SK-N-SH (cell line): ENCODE data around the gene TGM5. TPM values are rescaled to one million over a fixed set of nuclear protein-coding genes. Genes with fewer than 3 reads are reported as not detected.

ENCODE experiments used
- CTCF ChIA-PET: fragments of 300-600, 350-600 bp; formaldehyde crosslinking; extraction: SDS; loops from one replicate; lab custom pipeline; 2021; lab: Yijun Ruan, JAX
- POLR2A ChIA-PET: fragments of 350-600 bp; sonication (Branson Sonifier 250); formaldehyde crosslinking; extraction: SDS; loops from one replicate; lab custom pipeline; 2020; ENCODE audit warnings: antibody characterized with exemption, inconsistent platforms; lab: Yijun Ruan, JAX
- DNase-seq: peaks from one replicate; pipeline ENCODE4 v3.0.0; 2012
- H2AFZ ChIP-seq: fragments of 200-600 bp; sonication (generic); 2 replicates; pipeline ENCODE4 v1.8.1; 2016; ENCODE audit warnings: antibody characterized with exemption, mild to moderate bottlenecking, low read depth
- H3F3A ChIP-seq: fragments of 200-600 bp; sonication (generic); replicated peaks from 2 replicates; pipeline ENCODE3; 2016; ENCODE audit warnings: antibody characterized with exemption, mild to moderate bottlenecking; ENCODE audit not compliant: insufficient read depth
- H3K27ac ChIP-seq, 2 experiments: fragments of 200-500 bp in 1 of 2; fragments of 200-600 bp in 1 of 2; sonication (Bioruptor generic) in 1 of 2; sonication (generic), shearing (Covaris generic) in 1 of 2; 2 replicates each; pipeline versions ENCODE4 v1.5.1 to v1.6.1; 2014 to 2016; ENCODE audit warnings: low read depth in 2 of 2, inconsistent platforms in 1 of 2, low read length in 1 of 2, mild to moderate bottlenecking in 1 of 2, mixed read lengths in 1 of 2
- H3K27me3 ChIP-seq: fragments of 200-600 bp; sonication (generic), shearing (Covaris generic); 2 replicates; pipeline ENCODE4 v1.6.1; 2016; ENCODE audit warnings: mixed run types; ENCODE audit not compliant: insufficient read depth
- H3K36me3 ChIP-seq, 2 experiments: fragments of 200-500 bp in 1 of 2; fragments of 200-600 bp in 1 of 2; sonication (Bioruptor generic) in 1 of 2; sonication (generic) in 1 of 2; replicated peaks in 1 of 2; 2 replicates each; pipeline versions ENCODE3 to v1.5.1; 2014 to 2016; ENCODE audit warnings: low read length in 1 of 2, mild to moderate bottlenecking in 1 of 2; ENCODE audit not compliant: insufficient read depth in 2 of 2, control insufficient read depth in 1 of 2
- H3K4me1 ChIP-seq, 2 experiments: fragments of 200-500 bp in 1 of 2; fragments of 200-600 bp in 1 of 2; sonication (Bioruptor generic) in 1 of 2; sonication (generic), shearing (Covaris generic) in 1 of 2; 2 replicates each; pipeline versions ENCODE4 v1.5.1 to v1.6.1; 2014 to 2016; ENCODE audit warnings: low read depth in 1 of 2, low read length in 1 of 2, mixed run types in 1 of 2; ENCODE audit not compliant: insufficient read depth in 2 of 2, control insufficient read depth in 1 of 2
- H3K4me2 ChIP-seq: fragments of 200-600 bp; sonication (generic), shearing (Covaris generic); 2 replicates; pipeline ENCODE4 v1.6.1; 2017; ENCODE audit warnings: mixed run types
- H3K4me3 ChIP-seq, 2 experiments: fragments of 200-500 bp in 1 of 2; fragments of 200-600 bp in 1 of 2; sonication (Bioruptor generic) in 1 of 2; sonication (generic), shearing (Covaris generic) in 1 of 2; 2 replicates each; pipeline versions ENCODE4 v1.5.1 to v1.8.1; 2014 to 2016; ENCODE audit warnings: low read depth in 2 of 2, inconsistent platforms in 1 of 2, low read length in 1 of 2, mild to moderate bottlenecking in 1 of 2, mixed read lengths in 1 of 2, moderate library complexity in 1 of 2
- H3K79me2 ChIP-seq: fragments of 200-600 bp; sonication (generic); 2 replicates; pipeline ENCODE4 v1.8.1; 2017; ENCODE audit warnings: mild to moderate bottlenecking; ENCODE audit not compliant: insufficient read depth
- H3K9ac ChIP-seq: fragments of 200-600 bp; sonication (generic); 2 replicates; pipeline ENCODE4 v1.6.1; 2017; ENCODE audit warnings: mixed run types
- H3K9me2 ChIP-seq: fragments of 200-600 bp; sonication (generic); 2 replicates; pipeline ENCODE4 v1.6.1; 2017; ENCODE audit warnings: mixed run types
- H3K9me3 ChIP-seq: fragments of 200-600 bp; sonication (generic); 2 replicates; pipeline ENCODE4 v1.6.1; 2017; ENCODE audit warnings: mixed run types, mild to moderate bottlenecking, moderate library complexity
- H4K20me1 ChIP-seq: fragments of 200-600 bp; sonication (generic); 2 replicates; pipeline ENCODE4 v1.6.1; 2017; ENCODE audit warnings: mild to moderate bottlenecking, mixed run types; ENCODE audit not compliant: insufficient read depth
- ELF1 ChIP-seq: IDR thresholded peaks from 2 replicates; pipeline ENCODE4 v1.4.0; 2012
- FOXM1 ChIP-seq: IDR thresholded peaks from 2 replicates; pipeline ENCODE4 v1.4.0; 2012; ENCODE audit warnings: low read depth, mild to moderate bottlenecking
- MEF2A ChIP-seq: IDR thresholded peaks from 2 replicates; pipeline ENCODE4 v1.4.0; 2012; ENCODE audit warnings: low read depth, borderline replicate concordance
- MXI1 ChIP-seq: IDR thresholded peaks from 2 replicates; pipeline ENCODE4 v1.6.1; 2012; ENCODE audit warnings: mild to moderate bottlenecking, low read depth, low read length, improper control_type of control experiment
- POLR2AphosphoS5 ChIP-seq: IDR thresholded peaks from 2 replicates; pipeline ENCODE4 v1.6.1; 2012; ENCODE audit warnings: low read depth, low read length
- RCOR1 ChIP-seq: fragments of 150-350 bp; IDR thresholded peaks from 2 replicates; pipeline ENCODE4 v1.6.1; 2017; ENCODE audit warnings: antibody characterized with exemption, low read length
- RFX5 ChIP-seq: IDR thresholded peaks from 2 replicates; pipeline ENCODE4 v1.6.1; 2012; ENCODE audit warnings: mild to moderate bottlenecking, improper control_type of control experiment, low read length
- SIN3A ChIP-seq: IDR thresholded peaks from 2 replicates; pipeline ENCODE4 v1.6.1; 2012; ENCODE audit warnings: low read depth, mild to moderate bottlenecking, low read length, moderate library complexity, borderline replicate concordance
- TAF1 ChIP-seq: IDR thresholded peaks from 2 replicates; pipeline ENCODE4 v1.6.1; 2012; ENCODE audit warnings: low read depth, mild to moderate bottlenecking, low read length, moderate library complexity, borderline replicate concordance
- ZBTB33 ChIP-seq: IDR thresholded peaks from 2 replicates; pipeline ENCODE4 v1.4.0; 2012; ENCODE audit warnings: low read depth, borderline replicate concordance
- WGBS: methylation state at CpG from one replicate; pipeline ENCODE4 v1.1.6; 2017; ENCODE audit warnings: low lambda C conversion rate; 5-methylcytosine and 5-hydroxymethylcytosine counted together
- polyA plus RNA-seq, 3 experiments: library from polyadenylated mRNA; depleted of rRNA; stranded (reverse); fragments of >200 nt; gene quantifications; 2 replicates each; pipeline ENCODE4 v1.2.3, GENCODE V29; 2012
- TF ChIP-seq, protein P1 (sequence below): IDR thresholded peaks from 2 replicates; pipeline ENCODE4 v1.6.1; 2012; ENCODE audit warnings: mild to moderate bottlenecking, low read depth, low read length, moderate library complexity
- TF ChIP-seq, protein P2 (sequence below): fragments of 200-600 bp; sonication (generic); IDR thresholded peaks from 2 replicates; pipeline ENCODE4 v1.6.1; 2017; ENCODE audit warnings: antibody characterized with exemption, mild to moderate bottlenecking, moderate library complexity
- TF ChIP-seq, protein P3 (sequence below): fragments of 150-350 bp; IDR thresholded peaks from 2 replicates; pipeline ENCODE4 v1.6.1; 2016; ENCODE audit warnings: mild to moderate bottlenecking, low read depth, low read length

TGM5 gene
- polyA plus RNA-seq, 1 of the 3 experiments (the other 2 are of a cell fraction), result not detected

DNA sequence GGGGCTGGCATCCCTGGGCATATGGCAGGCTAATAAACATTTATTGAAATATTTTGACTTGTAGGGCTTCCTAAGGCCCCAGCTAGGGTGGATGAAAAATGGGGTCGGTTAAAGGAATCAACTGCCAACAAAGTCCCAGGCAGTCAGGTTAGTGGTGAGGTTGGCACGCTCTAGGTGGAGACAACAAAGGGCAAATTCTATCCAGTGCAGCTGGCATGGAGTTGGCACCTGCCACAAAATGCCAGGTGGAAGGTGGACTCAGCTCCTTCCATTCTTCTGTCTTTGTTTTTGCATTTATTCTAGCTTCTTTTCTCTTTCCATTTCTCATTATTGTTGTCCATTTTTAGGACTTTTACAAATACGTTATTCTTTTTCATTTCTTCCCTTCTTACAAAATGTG lies 32.7 kb upstream of the TGM5 start:
- 36% methylated on average over 3 of the region's 3 CpGs for WGBS
- H3K79me2 ChIP-seq, result no peaks in the 10 kb centered on the region
- no peaks in the 10 kb centered on the region for H3K4me1 ChIP-seq
- ChIA-PET POLR2A (no interaction called here), CTCF (interaction anchor here (1.5 kb wide), 1 partner anchor 14 kb away, joined by 8 read pairs; no protein-coding TSS in a partner anchor)
- no peaks in the 10 kb centered on the region for H3K36me3 ChIP-seq
- no peak overlapping the region for H3K4me3 ChIP-seq
- no peak overlapping the region for H2AFZ ChIP-seq
- no peak for DNase-seq
- H3K27ac ChIP-seq, result no peak overlapping the region
- H3K9me3 ChIP-seq, result no peaks in the 10 kb centered on the region
- H3K9ac ChIP-seq, result no peak overlapping the region
- no peaks in the 10 kb centered on the region for H3F3A ChIP-seq
- TF ChIP-seq RFX5 (no peak), ZBTB33 (no peak), RCOR1 (no peak), ELF1 (no peak), SIN3A (no peak), TAF1 (no peak), POLR2AphosphoS5 (no peak), FOXM1 (no peak), MEF2A (no peak), MXI1 (no peak)
- TF ChIP-seq, protein P1, sequence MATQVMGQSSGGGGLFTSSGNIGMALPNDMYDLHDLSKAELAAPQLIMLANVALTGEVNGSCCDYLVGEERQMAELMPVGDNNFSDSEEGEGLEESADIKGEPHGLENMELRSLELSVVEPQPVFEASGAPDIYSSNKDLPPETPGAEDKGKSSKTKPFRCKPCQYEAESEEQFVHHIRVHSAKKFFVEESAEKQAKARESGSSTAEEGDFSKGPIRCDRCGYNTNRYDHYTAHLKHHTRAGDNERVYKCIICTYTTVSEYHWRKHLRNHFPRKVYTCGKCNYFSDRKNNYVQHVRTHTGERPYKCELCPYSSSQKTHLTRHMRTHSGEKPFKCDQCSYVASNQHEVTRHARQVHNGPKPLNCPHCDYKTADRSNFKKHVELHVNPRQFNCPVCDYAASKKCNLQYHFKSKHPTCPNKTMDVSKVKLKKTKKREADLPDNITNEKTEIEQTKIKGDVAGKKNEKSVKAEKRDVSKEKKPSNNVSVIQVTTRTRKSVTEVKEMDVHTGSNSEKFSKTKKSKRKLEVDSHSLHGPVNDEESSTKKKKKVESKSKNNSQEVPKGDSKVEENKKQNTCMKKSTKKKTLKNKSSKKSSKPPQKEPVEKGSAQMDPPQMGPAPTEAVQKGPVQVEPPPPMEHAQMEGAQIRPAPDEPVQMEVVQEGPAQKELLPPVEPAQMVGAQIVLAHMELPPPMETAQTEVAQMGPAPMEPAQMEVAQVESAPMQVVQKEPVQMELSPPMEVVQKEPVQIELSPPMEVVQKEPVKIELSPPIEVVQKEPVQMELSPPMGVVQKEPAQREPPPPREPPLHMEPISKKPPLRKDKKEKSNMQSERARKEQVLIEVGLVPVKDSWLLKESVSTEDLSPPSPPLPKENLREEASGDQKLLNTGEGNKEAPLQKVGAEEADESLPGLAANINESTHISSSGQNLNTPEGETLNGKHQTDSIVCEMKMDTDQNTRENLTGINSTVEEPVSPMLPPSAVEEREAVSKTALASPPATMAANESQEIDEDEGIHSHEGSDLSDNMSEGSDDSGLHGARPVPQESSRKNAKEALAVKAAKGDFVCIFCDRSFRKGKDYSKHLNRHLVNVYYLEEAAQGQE, result no peak
- TF ChIP-seq, protein P2, sequence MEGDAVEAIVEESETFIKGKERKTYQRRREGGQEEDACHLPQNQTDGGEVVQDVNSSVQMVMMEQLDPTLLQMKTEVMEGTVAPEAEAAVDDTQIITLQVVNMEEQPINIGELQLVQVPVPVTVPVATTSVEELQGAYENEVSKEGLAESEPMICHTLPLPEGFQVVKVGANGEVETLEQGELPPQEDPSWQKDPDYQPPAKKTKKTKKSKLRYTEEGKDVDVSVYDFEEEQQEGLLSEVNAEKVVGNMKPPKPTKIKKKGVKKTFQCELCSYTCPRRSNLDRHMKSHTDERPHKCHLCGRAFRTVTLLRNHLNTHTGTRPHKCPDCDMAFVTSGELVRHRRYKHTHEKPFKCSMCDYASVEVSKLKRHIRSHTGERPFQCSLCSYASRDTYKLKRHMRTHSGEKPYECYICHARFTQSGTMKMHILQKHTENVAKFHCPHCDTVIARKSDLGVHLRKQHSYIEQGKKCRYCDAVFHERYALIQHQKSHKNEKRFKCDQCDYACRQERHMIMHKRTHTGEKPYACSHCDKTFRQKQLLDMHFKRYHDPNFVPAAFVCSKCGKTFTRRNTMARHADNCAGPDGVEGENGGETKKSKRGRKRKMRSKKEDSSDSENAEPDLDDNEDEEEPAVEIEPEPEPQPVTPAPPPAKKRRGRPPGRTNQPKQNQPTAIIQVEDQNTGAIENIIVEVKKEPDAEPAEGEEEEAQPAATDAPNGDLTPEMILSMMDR, result no peak
- TF ChIP-seq, protein P3, sequence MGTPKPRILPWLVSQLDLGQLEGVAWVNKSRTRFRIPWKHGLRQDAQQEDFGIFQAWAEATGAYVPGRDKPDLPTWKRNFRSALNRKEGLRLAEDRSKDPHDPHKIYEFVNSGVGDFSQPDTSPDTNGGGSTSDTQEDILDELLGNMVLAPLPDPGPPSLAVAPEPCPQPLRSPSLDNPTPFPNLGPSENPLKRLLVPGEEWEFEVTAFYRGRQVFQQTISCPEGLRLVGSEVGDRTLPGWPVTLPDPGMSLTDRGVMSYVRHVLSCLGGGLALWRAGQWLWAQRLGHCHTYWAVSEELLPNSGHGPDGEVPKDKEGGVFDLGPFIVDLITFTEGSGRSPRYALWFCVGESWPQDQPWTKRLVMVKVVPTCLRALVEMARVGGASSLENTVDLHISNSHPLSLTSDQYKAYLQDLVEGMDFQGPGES, result no peak
- H3K27me3 ChIP-seq, result no peaks in the 10 kb centered on the region; the same call in 1 of the 2 replicates
- no peak overlapping the region for H3K4me2 ChIP-seq
- H3K9me2 ChIP-seq, result no peaks in the 10 kb centered on the region
- H4K20me1 ChIP-seq, result no peaks in the 10 kb centered on the region
